ENCODE measurements around the gene MAML2. TPM values are rescaled to one million over a fixed set of nuclear protein-coding genes. Genes with fewer than 3 reads are reported as not detected.

The MAML2 gene
- total RNA-seq, 1 donor from 2014 or later: 11.2 TPM

- intact Hi-C loops (cut with micrococcal nuclease): loop anchor here (1.0 kb wide), 3 partner anchors 185 to 337 kb away; partner anchors contain the start of gene MAML2
These were observed 287.1 kb downstream of the MAML2 start for GRCh38 chr11:96055706-96056387.

GRCh38 chr11:96054870-96055705 lies 287.9 kb downstream of the MAML2 start:
- intact Hi-C loops (cut with micrococcal nuclease): loop anchor here (1.0 to 5.0 kb wide), 4 partner anchors 43 to 338 kb away; partner anchors contain the start of gene MAML2

GRCh38 chr11:96052921-96053651 lies 289.9 kb downstream of the MAML2 start:
- intact Hi-C loops (cut with micrococcal nuclease): loop anchor here (5.0 kb wide), 1 partner anchor 41 kb away; no protein-coding TSS in a partner anchor

GRCh38 chr11:96051820-96052219 lies 291.2 kb downstream of the MAML2 start:
- intact Hi-C loops (cut with micrococcal nuclease): loop anchor here (5.0 kb wide), 1 partner anchor 40 kb away; no protein-coding TSS in a partner anchor

GRCh38 chr11:96050435-96051182 lies 292.4 kb downstream of the MAML2 start:
- intact Hi-C loops (cut with micrococcal nuclease): loop anchor here (5.0 kb wide), 1 partner anchor 38 kb away; no protein-coding TSS in a partner anchor

- intact Hi-C loops (cut with micrococcal nuclease): no loop called here
These were observed 293.6 kb downstream of the MAML2 start for GRCh38 chr11:96049426-96049825.

- intact Hi-C loops (cut with micrococcal nuclease): no loop called here
These were observed 297.2 kb downstream of the MAML2 start for GRCh38 chr11:96045622-96046456.

- intact Hi-C loops (cut with micrococcal nuclease): no loop called here
These were observed 298.2 kb downstream of the MAML2 start for GRCh38 chr11:96044747-96045146.

- intact Hi-C loops (cut with micrococcal nuclease): no loop called here
These were observed 298.7 kb downstream of the MAML2 start for GRCh38 chr11:96044311-96044710.

GRCh38 chr11:96043291-96043690 lies 299.7 kb downstream of the MAML2 start:
- intact Hi-C loops (cut with micrococcal nuclease): no loop called here

- intact Hi-C loops (cut with micrococcal nuclease): no loop called here
These were observed 304.9 kb downstream of the MAML2 start for GRCh38 chr11:96038046-96038445.

- intact Hi-C loops (cut with micrococcal nuclease): no loop called here
These were observed 305.5 kb downstream of the MAML2 start for GRCh38 chr11:96037405-96037949.

GRCh38 chr11:96036863-96037262 lies 306.1 kb downstream of the MAML2 start:
- intact Hi-C loops (cut with micrococcal nuclease): no loop called here

- intact Hi-C loops (cut with micrococcal nuclease): no loop called here
These were observed 307.3 kb downstream of the MAML2 start for GRCh38 chr11:96035740-96036078.

GRCh38 chr11:96035031-96035739 lies 307.8 kb downstream of the MAML2 start:
- intact Hi-C loops (cut with micrococcal nuclease): no loop called here

- intact Hi-C loops (cut with micrococcal nuclease): no loop called here
These were observed 309.4 kb downstream of the MAML2 start for GRCh38 chr11:96033599-96033998.

- intact Hi-C loops (cut with micrococcal nuclease): no loop called here
These were observed 309.9 kb downstream of the MAML2 start for GRCh38 chr11:96033095-96033494.

- intact Hi-C loops (cut with micrococcal nuclease): no loop called here
These were observed 314.2 kb downstream of the MAML2 start for GRCh38 chr11:96028746-96029145.

- intact Hi-C loops (cut with micrococcal nuclease): loop anchor here (2.0 kb wide), 1 partner anchor 14 kb away; no protein-coding TSS in a partner anchor
These were observed 316.0 kb downstream of the MAML2 start for GRCh38 chr11:96027021-96027420.
